OCI-LY3 (cell line): ENCODE data around the gene ANKRD29.

Source experiments
- EZH2phosphoT487 ChIP-seq: fragments of 200-600 bp; shearing (Covaris generic); IDR thresholded peaks from 2 replicates; pipeline ENCODE4 v1.6.1; 2018; ENCODE audit warnings: antibody characterized with exemption, mixed run types, low read depth
- TF ChIP-seq, protein P1 (sequence below): fragments of 200-600, 300-600 bp; sonication (generic); IDR thresholded peaks from 2 replicates; pipeline ENCODE4 v1.5.1; 2014; ENCODE audit warnings: antibody characterized with exemption, low read length, low read depth

DNA sequence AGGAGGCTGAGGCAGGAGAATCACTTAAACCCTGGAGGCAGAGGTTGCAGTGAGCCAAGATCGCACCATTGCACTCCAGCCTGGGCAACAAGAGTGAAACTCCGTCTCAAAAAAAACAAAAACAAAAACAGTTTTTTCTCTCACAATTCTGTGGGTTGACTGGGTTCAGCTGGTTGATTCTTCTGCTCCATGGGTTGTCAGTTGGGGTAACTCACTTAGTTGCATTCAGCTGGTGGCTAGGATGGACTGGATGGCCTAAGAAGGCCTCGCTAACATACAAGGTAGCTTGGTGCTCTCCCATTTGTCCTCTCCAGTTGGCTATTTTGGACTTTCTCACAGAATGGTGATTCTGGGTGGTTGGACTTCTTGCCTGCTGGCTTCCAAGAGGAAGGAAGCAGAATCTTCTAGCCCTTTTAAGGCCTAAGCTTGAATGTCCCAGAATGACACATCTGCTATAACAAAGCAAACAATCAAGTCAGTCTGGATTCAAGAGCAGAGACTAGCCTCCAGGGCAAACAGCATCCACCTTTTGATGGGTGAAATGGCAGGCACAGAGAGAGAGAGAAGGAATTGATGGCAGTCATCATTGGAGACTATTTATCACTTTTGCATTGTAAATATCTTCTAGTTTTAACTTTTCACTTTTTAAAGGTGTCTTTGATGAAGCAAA is 44.4 kb upstream of the ANKRD29 start:
- TF ChIP-seq, protein P1, sequence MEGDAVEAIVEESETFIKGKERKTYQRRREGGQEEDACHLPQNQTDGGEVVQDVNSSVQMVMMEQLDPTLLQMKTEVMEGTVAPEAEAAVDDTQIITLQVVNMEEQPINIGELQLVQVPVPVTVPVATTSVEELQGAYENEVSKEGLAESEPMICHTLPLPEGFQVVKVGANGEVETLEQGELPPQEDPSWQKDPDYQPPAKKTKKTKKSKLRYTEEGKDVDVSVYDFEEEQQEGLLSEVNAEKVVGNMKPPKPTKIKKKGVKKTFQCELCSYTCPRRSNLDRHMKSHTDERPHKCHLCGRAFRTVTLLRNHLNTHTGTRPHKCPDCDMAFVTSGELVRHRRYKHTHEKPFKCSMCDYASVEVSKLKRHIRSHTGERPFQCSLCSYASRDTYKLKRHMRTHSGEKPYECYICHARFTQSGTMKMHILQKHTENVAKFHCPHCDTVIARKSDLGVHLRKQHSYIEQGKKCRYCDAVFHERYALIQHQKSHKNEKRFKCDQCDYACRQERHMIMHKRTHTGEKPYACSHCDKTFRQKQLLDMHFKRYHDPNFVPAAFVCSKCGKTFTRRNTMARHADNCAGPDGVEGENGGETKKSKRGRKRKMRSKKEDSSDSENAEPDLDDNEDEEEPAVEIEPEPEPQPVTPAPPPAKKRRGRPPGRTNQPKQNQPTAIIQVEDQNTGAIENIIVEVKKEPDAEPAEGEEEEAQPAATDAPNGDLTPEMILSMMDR = no peak
- TF ChIP-seq EZH2phosphoT487 = no peak
